Stimulated activated CD4-positive, alpha-beta T cell treated with anti-CD3 and anti-CD28 coated beads, Interleukin-15, amount 100 ng/mL, for 24 hours (primary cell): Measurements from ENCODE around the gene TRNP1.
"Not testable (repeated sequence)": the region's sequence is repeated elsewhere in the genome, so short reads cannot be mapped to it uniquely, and the experiment has no call there.

Experiments
- DNase-seq: peaks from one replicate; pipeline ENCODE4 v3.0.0-alpha.2; 2020

The TRNP1 gene, protein sequence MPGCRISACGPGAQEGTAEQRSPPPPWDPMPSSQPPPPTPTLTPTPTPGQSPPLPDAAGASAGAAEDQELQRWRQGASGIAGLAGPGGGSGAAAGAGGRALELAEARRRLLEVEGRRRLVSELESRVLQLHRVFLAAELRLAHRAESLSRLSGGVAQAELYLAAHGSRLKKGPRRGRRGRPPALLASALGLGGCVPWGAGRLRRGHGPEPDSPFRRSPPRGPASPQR

DNA sequence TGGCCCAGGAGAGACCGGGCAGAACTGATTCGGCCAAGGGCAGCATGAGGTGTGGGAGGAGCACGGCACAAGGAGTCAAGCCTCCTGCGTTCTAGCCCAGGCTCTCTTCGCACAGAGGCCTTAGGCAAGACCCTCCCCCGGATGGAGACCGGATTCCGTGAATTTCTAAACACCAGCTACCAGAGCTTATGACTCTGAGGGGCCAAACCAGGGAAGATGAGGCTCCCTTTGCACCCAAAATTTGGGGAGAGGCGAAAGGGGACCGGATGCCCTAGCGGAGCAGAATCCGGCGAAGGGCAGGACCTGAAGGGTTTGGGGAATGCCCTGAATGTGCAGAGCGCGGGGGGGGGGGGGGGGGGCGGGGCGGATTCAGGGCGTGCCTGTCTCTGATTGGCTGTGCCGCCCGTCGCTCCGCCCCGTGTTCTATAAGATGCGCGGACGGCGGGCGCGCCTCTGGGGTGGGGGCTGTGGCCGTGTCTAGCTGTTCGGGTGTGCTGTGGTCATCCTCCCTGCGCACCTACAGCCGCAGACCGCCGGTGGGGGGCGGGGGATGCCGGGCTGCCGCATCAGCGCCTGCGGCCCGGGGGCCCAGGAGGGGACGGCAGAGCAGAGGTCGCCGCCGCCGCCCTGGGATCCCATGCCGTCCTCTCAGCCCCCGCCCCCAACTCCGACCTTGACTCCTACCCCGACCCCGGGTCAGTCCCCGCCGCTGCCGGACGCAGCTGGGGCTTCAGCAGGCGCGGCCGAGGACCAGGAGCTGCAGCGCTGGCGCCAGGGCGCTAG, at the start of gene TRNP1:
Gene TRNP1 (plus strand): TSS at position 456 of the 783 bp plus-strand sequence. CDS start 95 bp downstream, at position 551.
- DNase-seq, result peak; percentile 83

DNA sequence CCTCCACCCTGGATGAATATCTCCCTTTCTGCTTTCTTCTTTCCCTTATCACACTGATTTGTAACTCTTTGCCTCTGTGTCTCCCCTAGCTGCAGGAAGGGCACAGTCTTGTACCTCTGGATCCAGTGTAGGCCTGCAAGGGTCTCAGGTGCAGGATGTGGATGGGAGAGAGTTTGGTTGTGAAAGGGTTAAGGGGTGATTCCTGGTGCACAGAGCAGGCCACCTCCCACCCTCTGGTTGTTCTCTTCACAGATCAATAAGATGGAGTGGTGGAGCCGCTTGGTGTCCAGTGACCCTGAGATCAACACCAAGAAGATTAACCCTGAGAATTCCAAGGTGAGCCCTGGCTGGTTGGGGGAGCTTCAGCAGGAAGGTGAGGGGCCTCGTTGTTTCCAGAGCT, 48.4 kb upstream of the TRNP1 start:
- DNase-seq, result no peak

DNA sequence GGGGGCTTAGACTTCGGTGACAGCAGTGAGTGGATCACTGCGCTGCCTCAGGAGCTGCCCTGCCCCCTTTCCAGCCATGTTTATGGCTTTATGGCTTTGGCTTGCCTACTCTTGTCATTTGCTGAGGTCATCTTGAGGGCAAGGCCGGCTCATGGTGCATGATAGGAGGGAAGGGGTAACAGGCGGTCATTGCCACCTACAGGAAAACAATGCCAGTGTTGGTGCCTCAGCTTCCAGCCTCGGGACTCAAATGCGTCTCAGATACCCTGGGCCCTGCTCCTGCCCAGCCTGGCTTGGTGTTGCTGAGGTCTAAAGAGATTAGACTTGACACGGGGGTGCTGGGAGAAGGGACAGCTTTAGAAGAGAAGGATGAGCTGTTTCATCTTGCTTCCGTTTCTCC, 47.8 kb upstream of the TRNP1 start:
- DNase-seq, result no peak

DNA sequence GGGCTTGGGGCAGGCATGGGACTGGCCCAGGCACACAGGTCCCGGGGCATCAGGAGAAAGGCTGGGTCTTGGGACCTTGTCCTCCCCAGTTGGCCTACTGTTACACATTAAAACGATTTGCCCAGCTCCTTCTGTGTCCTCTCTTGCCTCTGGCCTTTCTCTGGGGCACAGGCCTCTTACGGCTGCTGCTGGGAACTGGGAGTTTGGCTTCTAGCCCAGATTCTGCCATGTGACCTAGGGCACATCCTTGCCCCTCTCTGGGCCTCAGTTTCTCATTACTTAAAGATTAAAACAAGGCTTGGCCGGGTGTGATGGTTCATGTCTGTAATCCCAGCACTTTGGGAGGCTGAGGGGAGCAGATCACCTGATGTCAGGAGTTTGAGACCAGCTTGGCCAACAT, 47.2 kb upstream of the TRNP1 start:
- no peak for DNase-seq

DNA sequence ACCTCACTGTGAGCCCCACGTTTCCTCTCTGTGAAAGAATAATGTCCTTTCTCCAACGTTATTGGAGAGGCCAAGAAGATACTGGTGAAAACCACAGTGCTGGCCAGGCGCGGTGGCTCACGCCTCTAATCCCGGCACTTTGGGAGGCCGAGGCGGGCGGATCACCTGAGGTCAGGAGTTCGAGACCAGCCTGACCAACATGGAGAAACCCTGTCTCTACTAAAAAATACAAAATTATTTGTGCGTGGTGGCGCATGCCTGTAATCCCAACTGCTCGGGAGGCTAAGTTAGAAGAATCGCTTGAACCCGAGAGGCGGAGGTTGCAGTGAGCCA, 44.8 kb upstream of the TRNP1 start:
- not testable (repeated sequence) for DNase-seq

DNA sequence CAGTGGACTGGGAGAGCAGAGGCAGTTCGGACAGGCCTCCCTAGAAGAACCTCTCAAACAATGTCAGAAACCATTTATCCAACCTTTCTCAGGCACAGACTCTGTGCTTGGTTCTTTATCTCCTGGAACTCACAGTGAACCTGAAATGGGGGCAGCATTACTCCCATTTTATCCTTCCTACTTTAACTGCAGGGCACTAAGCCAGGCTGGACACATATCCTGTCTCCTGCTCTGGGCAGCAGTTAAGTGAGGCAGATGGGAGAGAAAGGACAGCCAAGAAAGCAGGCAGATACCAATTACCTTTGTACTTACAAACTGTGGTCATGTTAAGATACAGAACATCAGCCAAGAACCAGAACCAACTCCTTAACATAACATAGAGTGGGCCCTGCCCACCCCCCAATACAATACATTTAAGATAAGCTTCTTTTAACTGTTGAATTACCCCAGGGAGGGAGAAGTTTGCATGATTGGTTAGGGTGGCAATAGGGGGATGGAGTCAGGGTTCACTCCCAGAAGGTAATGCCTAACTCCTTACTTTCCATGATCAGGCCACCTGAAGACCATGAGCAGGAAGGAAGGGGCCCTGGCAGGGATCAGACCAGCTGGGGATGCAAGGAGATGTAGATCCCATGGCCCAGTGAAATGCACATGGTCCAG, 44.1 kb upstream of the TRNP1 start:
- DNase-seq, result no peak

DNA sequence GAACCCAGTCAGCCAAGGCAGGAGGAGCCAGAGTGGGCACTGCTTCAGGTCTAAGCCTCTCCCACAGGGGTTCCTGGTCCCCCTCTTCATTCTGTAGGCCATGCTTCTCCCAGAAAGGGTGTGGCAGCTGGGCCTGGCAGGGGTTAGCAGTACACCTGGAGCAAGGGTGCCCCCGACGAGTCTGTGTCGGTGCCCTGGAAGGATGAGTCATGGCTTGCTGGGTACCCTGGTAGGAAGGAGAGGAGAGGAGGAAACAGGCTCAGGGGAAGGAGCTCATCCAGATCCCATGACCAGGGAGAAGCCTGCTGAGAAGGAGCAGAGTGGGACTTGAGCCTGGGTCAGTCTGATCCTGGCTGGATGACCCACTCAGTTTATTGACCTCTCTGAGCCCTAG, 43.6 kb upstream of the TRNP1 start:
- DNase-seq, result no peak

DNA sequence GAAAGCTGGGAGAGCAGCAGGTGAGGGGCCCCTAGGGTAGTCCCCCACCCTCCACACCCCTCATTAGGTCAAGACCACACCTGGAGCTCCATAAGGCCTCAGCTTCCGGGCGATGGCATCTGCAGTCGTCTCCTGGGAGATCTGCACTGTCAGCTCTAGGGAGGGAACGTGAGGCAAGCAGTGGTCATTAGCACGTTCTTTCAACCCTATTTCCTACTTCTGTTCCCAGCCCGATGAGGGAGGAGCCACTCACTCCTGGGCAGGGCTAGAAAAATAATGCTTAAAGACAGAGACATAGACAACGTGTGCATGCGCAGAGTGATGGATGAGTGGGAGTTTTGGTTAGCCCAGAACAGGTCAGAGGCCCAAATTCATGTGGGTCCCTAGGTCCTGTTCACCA, 42.9 kb upstream of the TRNP1 start:
- DNase-seq, result no peak

DNA sequence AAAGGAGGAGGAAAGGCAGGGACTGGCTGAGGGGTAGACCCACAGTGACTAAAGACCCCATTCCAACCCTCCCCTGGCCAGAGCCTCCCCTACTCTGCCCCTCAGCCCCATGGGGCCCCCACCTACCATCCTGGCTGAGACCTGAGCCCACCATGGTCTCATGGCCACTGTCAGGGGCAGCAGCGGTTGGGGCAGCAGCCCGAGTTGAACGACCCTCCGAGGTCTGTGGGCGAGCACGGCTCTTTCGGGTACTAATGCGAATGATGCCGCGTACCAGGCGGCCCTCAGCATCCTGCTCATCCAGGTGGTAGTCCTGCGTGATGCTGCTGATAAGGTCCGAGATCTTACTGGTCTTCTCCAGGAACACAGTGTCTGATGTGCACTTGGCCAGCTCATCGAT, 42.3 kb upstream of the TRNP1 start:
- DNase-seq, result no peak

DNA sequence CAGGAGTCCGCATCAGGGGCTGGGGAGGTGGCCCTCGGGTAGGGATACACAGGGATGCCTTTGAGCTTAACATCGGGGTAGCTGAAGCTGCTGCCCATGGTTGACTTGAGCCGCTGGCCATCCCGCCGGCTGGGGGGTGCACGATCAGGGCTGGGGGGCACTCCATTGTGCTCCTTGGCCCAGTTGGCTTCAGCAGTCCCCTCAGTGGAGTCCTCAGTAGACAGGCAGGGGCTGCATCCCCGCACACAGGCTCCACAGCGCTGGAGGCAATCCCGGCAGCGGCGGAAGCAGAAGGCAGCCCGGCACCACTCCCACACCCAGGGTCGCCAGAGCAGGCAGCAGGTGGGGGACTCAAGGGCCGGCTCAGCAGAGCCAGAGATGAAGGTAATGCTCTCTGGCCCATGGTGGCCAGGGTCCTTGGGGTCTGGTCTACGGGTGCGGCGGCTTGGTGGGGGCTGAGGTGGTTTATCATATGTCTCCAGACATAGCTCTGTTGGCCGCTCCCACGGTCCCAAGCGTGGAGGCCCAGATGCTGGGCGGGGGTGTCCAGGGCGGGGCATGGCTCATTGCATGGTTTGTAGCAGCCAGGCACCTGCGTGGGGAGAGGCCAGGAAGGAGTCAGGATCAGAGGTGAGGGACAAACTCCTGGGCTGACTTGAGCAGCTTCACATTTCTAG, 41.5 kb upstream of the TRNP1 start:
- no peak for DNase-seq

DNA sequence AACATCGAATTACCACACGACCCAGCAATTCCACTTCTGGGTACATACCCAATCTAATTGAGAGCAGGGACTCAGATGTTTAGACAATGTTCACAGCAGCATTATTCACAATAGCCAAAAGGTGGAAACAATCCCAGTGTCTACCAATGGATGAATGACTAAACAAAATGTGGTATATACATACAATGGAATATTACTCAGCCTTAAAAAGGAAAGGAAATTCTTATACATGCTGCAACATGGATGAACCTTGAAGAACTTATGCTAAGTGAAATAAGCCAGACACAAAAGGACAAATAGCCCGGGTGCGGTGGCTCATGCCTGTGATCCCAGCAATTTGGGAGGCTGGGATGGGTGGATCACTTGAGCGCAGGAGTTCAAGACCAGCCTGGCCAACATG, 40.1 kb upstream of the TRNP1 start:
- DNase-seq, result no peak

DNA sequence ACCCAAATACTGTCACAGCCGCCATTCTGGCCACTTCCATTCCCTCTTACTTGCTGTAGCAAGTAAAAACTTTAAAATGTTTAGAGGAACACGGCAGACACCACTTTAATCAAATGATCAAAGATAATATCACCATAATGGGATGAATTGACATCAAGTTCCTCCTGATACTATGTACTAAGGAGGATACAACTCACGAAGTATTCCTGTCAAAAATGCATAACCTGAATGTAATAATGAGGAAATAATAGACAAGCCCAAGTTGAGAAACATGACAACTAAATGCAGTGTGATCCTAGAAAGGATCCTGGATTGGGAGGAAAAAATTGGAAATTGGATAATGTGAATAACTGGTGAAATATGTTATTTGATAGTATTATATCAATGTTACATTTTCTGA, 37.2 kb upstream of the TRNP1 start:
- DNase-seq, result no peak

DNA sequence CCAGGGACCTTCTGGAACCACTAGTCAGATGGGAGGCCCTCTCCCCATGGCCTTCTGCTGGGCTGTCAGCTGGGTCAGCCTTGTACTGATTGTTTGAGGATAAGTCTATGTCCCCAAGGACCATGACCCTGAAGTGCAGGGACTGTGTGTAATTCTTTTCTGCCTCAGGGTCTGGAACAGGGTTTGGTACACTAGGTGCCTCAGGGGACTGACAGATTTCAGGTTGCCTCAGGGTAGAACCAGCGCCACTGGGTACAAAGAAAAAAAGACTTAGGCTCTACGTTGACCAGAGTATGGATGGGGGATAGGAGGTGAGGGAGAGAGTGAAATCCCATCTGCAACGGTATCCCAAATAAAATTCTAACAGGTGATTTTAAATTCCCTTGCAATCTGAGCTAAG, 36.2 kb upstream of the TRNP1 start:
- DNase-seq, result no peak

DNA sequence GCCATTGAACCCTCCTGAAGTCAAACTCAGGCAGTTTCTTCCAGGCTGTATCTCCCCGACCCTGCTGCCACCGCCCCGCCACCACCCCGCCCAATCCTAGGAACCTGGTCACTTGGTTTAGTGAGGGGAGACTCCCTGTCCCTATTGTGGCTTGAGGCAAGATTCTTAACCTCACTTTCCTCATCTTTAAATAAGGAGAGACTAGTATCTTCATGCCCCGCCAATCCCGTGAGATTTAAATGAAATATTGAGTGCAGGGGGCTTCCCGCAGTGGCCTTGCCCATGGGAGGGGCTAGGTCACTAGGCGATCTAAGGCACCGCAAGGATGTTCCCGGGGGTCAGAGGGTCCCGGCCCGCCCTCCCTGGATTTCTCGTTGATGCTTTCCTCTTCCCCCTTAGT, 34.2 kb upstream of the TRNP1 start:
- no peak for DNase-seq

DNA sequence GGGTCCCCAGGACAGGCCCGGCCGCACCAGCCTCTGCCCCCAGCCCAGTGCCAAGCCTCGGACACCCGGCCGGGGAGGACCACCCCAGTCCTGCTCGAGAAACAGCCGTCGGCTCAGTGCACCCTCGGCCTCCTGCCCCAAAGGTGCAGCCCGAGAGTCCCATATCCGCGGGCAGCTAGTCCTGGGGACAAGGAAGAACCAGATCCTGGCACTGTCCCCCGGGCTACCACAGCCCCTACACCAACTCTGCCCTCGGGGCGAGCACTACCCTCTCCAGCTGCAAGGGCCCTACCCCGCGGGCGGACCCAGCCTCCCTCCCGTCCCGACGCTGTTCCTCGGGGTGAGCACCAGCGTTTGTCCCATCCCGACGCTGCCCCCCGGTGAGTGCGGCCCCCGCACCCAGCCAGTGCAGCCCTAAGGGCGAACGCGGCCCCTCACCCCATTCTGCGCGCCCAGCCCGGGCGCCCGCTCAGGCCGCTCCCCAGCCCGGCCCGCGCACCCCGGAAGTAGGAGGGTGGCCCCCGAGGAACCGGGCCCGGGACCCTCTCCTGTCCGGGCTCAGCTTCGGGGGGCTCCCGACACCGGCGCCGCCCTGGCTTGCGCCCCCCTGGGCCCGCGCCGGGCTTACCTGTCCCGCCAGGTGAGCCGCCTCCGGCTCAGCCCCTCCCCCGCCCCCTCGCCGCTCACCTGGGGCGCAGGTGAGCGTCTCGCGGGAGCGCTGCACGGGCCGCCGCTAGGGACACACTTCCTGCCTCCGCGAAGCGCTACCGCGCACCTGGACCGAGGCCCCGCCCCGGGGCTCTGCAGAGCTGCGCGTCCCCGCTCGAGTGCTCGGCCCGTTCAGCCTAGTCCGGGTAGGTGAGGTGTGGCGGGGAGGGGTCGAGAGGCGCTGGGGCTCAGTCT, 33.5 kb upstream of the TRNP1 start, which contains the start of gene KDF1:
Gene KDF1 (minus strand): TSS at position 747 of the 903 bp plus-strand sequence. CDS start 8,088 bp downstream, outside the sequence.
- DNase-seq, result peak; percentile 43

DNA sequence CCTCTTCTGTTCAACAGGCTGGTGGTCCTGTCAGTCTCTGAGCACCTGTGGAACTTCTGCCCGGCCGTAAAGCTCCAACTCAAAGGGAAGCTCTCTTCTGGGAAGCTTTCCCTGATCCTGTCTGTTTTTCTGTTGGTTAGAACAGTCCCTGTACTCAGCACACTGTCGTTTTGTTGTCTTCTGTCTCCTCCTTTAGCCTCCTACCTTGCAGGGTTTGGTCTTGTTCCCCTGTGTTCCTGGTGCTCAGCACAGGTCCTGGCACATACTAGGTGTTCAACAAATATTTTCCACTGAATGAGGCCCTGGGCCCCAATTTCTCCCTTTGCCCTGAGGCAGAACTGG, 32.9 kb upstream of the TRNP1 start:
- DNase-seq, result no peak

DNA sequence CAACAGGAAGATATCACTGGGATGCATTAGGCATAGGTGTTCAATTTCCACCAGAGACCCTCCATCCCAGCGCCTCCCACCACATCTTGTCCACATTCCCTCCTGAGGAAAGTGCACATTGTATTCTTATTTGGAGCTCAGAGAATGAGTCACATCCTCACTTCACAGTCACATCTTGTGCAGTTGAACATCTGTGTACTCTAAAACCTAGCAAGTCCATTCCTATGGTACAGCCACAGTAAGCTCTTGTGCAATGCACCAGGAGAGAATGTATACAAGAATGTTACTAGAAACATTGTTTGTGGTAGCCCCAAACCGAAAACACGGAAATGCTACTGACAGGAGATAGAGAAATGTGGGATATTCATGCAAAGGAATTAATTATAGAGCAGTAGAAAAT, 31.7 kb upstream of the TRNP1 start:
- DNase-seq, result no peak

DNA sequence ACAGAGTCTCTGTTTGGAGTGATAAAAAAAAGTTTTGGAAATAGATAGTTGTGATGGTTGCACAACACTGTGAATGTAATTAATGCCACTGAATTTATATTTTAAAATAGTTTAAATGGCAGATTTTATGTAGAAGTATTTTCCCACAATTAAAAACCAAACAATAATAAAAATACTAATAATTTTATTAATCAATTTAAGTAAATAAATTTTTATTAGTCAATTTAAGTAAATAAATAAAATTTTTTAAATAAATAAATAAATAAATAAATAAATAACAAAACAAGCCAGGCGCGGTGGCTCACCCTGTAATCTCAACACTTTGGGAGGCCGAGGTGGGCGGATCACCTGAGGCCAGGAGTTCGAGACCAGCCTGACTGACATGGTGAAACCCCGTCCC, 28.3 kb upstream of the TRNP1 start:
- DNase-seq, result no peak

DNA sequence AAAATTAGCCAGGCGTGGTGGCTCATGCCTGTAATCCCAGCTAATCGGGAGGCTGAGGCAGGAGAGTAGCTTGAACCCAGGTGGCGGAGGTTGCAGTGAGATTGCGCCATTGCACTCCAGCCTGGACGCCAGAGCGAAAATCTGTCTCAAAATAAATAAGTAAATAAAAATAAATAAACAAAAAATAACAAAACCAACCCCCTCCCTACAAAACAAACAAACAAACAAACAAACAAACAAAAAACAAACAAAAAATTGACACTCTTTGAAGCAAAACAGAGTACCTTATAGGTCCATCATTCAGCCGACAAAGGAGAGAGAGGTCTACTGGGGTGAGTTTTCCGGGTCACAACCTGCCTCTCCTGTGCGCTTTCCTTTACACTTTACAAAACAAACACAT, 27.9 kb upstream of the TRNP1 start:
- DNase-seq, result no peak

DNA sequence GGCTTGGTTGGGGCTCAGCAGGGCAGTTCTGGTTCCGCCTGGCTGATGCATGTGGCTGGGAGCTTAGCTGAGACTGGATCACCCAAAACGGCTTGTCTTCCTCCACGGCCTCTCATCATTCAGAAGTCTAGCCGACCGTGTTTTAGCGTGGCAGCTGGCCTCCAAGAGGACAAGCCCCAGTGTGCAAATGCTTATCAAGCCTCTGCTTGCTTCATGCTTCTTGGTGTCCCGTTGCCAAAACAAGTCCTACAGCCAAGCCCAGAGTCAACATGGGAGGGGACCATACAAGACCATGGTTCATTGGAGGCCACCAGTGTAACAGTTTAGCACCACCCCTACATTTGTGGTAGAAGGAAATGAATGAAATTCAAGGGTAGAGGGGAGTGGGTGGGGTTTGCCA, 22.7 kb upstream of the TRNP1 start:
- DNase-seq, result no peak

DNA sequence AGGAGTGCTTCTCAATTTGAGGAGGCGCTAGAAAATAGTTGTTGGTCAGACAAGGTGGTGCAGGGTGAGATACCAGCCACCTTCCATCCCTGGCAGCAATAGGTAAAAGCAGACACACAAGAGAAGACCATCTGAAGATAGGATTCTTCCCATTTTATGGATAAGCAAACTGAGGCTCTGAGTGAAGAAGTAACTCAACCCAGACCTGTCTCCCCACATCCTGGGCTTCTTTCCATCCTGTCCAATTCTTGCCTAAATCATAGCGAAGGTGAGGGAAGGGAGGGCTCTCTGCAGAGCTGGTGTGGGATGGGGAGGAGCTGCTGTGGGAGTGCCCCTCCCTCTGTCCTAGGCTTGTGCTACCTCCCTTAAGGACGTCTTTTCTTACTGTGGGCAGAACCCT, 21.9 kb upstream of the TRNP1 start:
- DNase-seq, result no peak

DNA sequence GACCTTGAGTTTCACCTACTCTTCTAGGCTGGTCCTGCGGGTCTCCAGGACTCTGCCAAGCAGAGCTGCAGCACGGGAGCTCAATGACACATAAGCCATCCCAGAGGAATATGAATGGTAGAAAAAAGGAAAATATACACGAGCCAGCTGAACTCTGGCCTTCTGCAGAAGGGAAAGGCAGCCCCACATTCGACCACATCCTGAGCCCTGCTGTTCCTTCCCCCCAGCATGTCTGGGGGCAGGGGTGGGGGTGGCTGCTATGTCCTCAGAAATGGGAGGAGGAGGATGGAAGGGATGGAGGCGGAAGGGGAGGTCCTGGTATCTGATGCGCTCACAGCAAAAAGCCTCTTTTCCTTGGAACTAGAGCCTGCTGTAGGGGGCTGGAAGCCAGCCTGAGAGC, 21.1 kb upstream of the TRNP1 start:
- DNase-seq, result no peak

DNA sequence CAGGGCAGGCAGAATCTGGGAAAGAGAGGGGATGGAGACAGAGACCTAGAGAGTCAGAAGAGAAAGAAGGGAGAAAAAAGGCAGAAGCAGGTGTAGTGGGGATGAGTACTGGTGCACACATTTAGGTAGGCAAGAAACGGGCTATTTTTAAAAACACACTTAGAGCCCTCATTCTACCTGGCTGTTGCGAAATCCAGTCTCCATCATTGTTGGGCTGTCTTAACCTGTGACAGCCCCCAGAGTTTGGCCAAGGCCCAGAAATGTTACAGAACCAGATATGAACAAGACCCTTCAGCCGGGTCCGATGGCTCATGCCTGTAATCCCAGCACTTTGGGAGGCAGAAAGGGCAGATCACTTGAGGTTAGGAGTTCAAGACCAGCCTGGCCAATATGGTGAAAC, 20.7 kb upstream of the TRNP1 start:
- DNase-seq, result no peak
